SK-N-SH treated with all-trans-retinoic acid at 6 μM for 48 hours (cell line): ENCODE data around the gene RASAL2.

Experiments used
- ATAC-seq: fragments of 200-7000 bp; cut with Tn5 transposase; 3 replicates; pipeline ENCODE4 v1.9.1; 2020; ENCODE audit warnings: mild to moderate bottlenecking, moderate library complexity
- ARNTL ChIP-seq: fragments of 450-650 bp; formaldehyde crosslinking; IDR thresholded peaks from 2 replicates; pipeline ENCODE4 v1.5.0; 2020; ENCODE audit warnings: low read depth, mild to moderate bottlenecking, moderate library complexity, borderline replicate concordance
- BACH2 ChIP-seq: fragments of 250-450 bp; sonication (Bioruptor Pico); IDR thresholded peaks from 2 replicates; pipeline ENCODE4 v1.9.0; 2021; ENCODE audit warnings: mild to moderate bottlenecking, borderline replicate concordance
- CREB5 ChIP-seq: fragments of 250-450 bp; sonication (Bioruptor Pico); IDR thresholded peaks from 2 replicates; pipeline ENCODE4 v1.5.1; 2020; ENCODE audit warnings: low read depth, mild to moderate bottlenecking, moderate library complexity
- CSRNP3 ChIP-seq: fragments of 250-450 bp; sonication (Bioruptor Pico); IDR thresholded peaks from 2 replicates; pipeline ENCODE4 v1.5.1; 2021; ENCODE audit warnings: mild to moderate bottlenecking, moderate library complexity
- ISL1 ChIP-seq: fragments of 250-450 bp; sonication (Bioruptor Pico); IDR thresholded peaks from 2 replicates; pipeline ENCODE4 v2.1.2; 2022; ENCODE audit warnings: mild to moderate bottlenecking, moderate library complexity
- OSR1 ChIP-seq: fragments of 250-450 bp; sonication (Bioruptor Pico); IDR thresholded peaks from 2 replicates; pipeline ENCODE4 v1.8.0; 2022; ENCODE audit warnings: moderate library complexity, mild to moderate bottlenecking, inconsistent platforms
- PATZ1 ChIP-seq: fragments of 250-450 bp; sonication (Bioruptor Pico); IDR thresholded peaks from 2 replicates; pipeline ENCODE4 v1.8.0; 2020; ENCODE audit warnings: mild to moderate bottlenecking, moderate library complexity, borderline replicate concordance
- POU6F1 ChIP-seq: fragments of 250-450 bp; sonication (Bioruptor Pico); IDR thresholded peaks from 2 replicates; pipeline ENCODE4 v1.8.0; 2021; ENCODE audit warnings: low read depth, mild to moderate bottlenecking, moderate library complexity, borderline replicate concordance
- SNAI2 ChIP-seq: fragments of 250-450 bp; sonication (Bioruptor Pico); IDR thresholded peaks from 2 replicates; pipeline ENCODE4 v1.5.0; 2020; ENCODE audit warnings: mild to moderate bottlenecking, moderate library complexity
- TCF4 ChIP-seq: fragments of 250-450 bp; sonication (Bioruptor Pico); IDR thresholded peaks from 2 replicates; pipeline ENCODE4 v1.8.0; 2021; ENCODE audit warnings: mild to moderate bottlenecking, moderate library complexity, borderline replicate concordance
- TOX ChIP-seq: fragments of 250-450 bp; sonication (Bioruptor Pico); IDR thresholded peaks from 2 replicates; pipeline ENCODE4 v1.8.0; 2021; ENCODE audit warnings: mild to moderate bottlenecking, moderate library complexity, borderline replicate concordance
- TSHZ2 ChIP-seq: fragments of 250-450 bp; sonication (Bioruptor Pico); IDR thresholded peaks from 2 replicates; pipeline ENCODE4 v1.5.0; 2020; ENCODE audit warnings: mild to moderate bottlenecking, moderate library complexity
- ZC3H10 ChIP-seq: fragments of 250-450 bp; sonication (Bioruptor Pico); IDR thresholded peaks from 2 replicates; pipeline ENCODE4 v1.5.1; 2021; ENCODE audit warnings: mild to moderate bottlenecking, moderate library complexity
- ZFP30 ChIP-seq: fragments of 450-650 bp; formaldehyde crosslinking; IDR thresholded peaks from 2 replicates; pipeline ENCODE4 v1.5.0; 2022; ENCODE audit warnings: mild to moderate bottlenecking, moderate library complexity
- ZNF565 ChIP-seq: fragments of 450-650 bp; formaldehyde crosslinking; conservative IDR thresholded peaks from 2 replicates; pipeline ENCODE4 v1.5.0; 2020; ENCODE audit warnings: low read depth, mild to moderate bottlenecking, moderate library complexity
- ZNF70 ChIP-seq: fragments of 450-650 bp; formaldehyde crosslinking; IDR thresholded peaks from 2 replicates; pipeline ENCODE4 v1.5.0; 2020; ENCODE audit warnings: mild to moderate bottlenecking, moderate library complexity
- ZNF8 ChIP-seq: fragments of 450-650 bp; formaldehyde crosslinking; IDR thresholded peaks from 2 replicates; pipeline ENCODE4 v1.5.0; 2020; ENCODE audit warnings: mild to moderate bottlenecking, moderate library complexity

Gene RASAL2

GRCh38 chr1:178057912-178058534 is 35.9 kb upstream of the RASAL2 start:
- peak; percentile 80 for ATAC-seq
- TF ChIP-seq ZC3H10 (no peak), ZNF70 (CRISPR knock-in tag) (no peak), BACH2 (CRISPR knock-in tag) (no peak), ZFP30 (CRISPR knock-in tag) (no peak)

- ATAC-seq: no peak
- no peak for TF ChIP-seq OSR1 (CRISPR knock-in tag)
- TF ChIP-seq ISL1 (CRISPR knock-in tag): no peak
- no peak for TF ChIP-seq ZNF8 (CRISPR knock-in tag)
- no peak for TF ChIP-seq POU6F1 (CRISPR knock-in tag)
- no peak for TF ChIP-seq TOX (CRISPR knock-in tag)
- TF ChIP-seq TCF4 (CRISPR knock-in tag): no peak
- no peak for TF ChIP-seq PATZ1 (CRISPR knock-in tag)
- TF ChIP-seq TSHZ2 (CRISPR knock-in tag): no peak
- no peak for TF ChIP-seq ARNTL (CRISPR knock-in tag)
- TF ChIP-seq CREB5 (CRISPR knock-in tag): no peak
- TF ChIP-seq CSRNP3 (CRISPR knock-in tag): no peak
- no peak for TF ChIP-seq ZNF565
Observed at GRCh38 chr1:178060789-178061556, 32.9 kb upstream of the RASAL2 start.

GRCh38 chr1:178061620-178062019 is 32.3 kb upstream of the RASAL2 start:
- TF ChIP-seq TSHZ2 (CRISPR knock-in tag) (no peak), CSRNP3 (CRISPR knock-in tag) (no peak), SNAI2 (CRISPR knock-in tag) (no peak)
- TF ChIP-seq, all 23 proteins: peak for 0
- no peak for ATAC-seq
